OCI-M2 (cell line): ENCODE results near the gene MAT2A.
A peak's percentile ranks its signal among the peaks of the same experiment; 100 is the strongest.
"Not testable (repeated sequence)": the region's sequence is repeated elsewhere in the genome, so short reads cannot be mapped to it uniquely, and the experiment has no call there.

Experiments
- DNase-seq: peaks from one replicate; lab custom pipeline; 2025; ENCODE audit not compliant: unreplicated experiment; lab: John Stamatoyannopoulos, UW

Gene MAT2A

DNA sequence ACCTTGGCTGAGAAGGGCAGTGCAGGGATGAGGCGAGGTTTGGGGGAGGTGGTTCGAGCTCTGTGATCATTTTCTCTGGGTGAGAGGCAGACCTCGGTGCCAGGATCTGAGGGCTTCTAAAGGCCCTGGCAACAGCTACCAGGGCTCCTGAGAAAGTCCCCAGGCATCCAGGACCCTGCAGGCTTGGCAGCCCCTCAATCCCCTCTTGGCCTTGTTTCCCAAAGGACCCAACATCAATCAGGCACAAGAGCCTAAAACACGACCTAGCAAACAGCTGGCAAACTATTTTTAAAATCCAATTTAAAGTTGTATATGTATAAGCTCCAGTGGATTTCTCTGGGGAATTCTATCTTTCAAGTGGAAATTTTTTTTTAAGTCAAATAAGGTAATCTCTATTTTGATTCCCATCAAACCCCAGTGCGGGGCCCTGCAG is 15.0 kb upstream of the MAT2A start:
- DNase-seq, result no peak

DNA sequence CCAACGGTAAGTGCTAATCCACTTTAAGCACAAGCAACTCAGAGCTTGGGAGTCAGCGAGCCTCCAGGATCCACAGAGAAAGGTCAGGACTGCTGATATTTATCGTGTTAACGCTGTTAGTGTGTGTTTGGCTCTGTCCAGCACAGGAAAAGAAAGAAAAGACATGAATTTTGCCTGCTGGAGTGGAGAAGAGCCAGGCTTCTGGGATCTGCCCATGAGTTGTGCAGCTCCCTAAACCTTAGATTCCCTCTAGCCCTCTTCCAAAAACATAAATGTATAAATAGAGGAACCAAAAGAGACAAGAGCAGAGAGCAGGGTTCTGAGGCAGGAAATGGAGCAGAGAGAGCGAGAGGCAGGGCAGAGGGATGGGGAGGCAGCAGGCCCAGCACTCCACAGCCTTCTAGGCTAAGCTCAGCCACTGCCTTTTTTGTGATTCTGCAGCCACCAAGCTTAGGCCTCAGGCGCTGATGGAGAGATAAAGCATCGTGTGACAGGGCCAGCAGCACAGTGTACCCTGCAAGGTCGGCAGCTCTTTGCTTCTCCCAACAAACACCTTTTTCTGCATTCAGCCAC is 14.5 kb upstream of the MAT2A start:
- DNase-seq, result no peak

GRCh38 chr2:85525029-85525428 is 13.9 kb upstream of the MAT2A start:
- DNase-seq, result no peak

- DNase-seq, result no peak
Measured at GRCh38 chr2:85525567-85525966, 13.4 kb upstream of the MAT2A start.

DNA sequence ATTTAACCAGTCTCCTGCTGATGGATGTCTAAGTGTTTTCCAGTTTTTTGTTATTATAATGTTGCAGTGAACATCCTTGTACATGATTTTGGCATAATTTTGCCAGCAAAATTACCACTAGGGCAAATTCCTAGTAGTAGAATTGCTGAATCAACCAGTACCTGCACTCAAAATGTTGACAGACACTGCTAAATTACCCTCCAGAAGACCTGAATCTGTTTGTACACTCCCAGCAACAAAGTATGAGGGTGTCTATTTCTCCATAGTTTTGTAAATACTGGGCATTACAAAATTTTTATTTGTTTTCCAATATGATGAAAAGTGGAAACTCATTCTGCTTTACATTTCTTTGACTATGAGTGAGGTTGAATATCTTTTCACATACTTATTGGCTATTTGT is 11.2 kb upstream of the MAT2A start:
- no peak for DNase-seq

GRCh38 chr2:85528355-85528754 is 10.6 kb upstream of the MAT2A start:
- no peak for DNase-seq

GRCh38 chr2:85529809-85530208 is 9.2 kb upstream of the MAT2A start:
- DNase-seq, result no peak

DNA sequence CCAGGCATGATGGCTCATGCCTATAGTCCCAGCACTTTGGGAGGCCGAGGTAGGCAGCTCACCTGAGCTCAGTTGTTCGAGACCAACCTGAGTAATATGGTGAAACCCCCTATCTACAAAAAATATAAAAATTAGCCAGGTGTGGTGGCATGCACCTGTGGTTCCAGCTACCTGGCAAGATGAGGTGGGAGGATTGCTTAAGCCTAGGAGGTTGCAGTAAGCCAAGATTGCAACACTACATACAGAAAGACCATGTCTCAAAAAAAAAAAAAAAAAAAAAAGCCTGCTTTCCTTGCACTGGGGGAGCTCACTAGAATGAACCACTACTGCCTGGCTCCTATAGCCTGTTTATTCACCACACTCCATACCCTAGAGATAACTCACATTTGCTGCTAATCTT is 7.4 kb upstream of the MAT2A start:
- no peak for DNase-seq

DNA sequence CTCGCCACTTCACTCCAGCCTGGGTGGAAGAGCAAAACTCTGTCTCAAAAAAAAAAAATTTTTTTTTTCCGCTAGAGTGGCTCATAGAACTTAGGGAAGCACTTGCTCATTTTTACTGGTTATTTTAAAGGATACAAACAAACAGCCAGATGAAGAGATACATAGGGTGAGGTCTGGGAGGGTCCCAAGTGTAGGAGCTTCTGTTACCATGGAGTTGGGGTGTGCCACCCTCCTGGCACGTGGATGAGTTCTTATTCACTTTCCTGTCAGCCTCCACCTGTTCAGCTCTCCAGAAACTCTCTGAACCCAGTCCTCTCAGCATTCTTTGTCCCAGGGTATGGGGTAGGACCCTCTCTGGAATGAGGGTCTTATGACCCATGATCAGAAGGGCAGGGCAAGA is 4.9 kb upstream of the MAT2A start:
- no peak for DNase-seq

DNA sequence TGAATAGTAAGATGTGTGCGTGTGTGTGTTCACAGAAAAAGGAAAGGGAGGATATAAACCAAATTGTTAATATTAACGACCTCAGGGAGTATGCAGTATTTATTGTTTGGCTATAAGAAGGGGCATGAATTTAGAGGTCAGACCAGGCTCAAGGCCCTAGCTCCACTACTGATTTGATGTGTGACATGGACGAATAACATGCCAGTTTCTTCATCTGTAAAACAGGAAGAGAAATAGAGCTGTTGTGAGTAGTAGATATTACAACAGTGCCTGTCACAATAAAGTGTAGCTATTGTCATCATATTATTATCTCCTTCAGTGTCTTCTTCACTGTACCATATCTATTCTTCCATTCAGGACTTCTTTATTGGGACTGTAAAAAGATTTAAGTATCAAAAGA is 4.1 kb upstream of the MAT2A start:
- no peak for DNase-seq

- DNase-seq, result no peak
Measured at GRCh38 chr2:85536479-85536878, 2.5 kb upstream of the MAT2A start.

DNA sequence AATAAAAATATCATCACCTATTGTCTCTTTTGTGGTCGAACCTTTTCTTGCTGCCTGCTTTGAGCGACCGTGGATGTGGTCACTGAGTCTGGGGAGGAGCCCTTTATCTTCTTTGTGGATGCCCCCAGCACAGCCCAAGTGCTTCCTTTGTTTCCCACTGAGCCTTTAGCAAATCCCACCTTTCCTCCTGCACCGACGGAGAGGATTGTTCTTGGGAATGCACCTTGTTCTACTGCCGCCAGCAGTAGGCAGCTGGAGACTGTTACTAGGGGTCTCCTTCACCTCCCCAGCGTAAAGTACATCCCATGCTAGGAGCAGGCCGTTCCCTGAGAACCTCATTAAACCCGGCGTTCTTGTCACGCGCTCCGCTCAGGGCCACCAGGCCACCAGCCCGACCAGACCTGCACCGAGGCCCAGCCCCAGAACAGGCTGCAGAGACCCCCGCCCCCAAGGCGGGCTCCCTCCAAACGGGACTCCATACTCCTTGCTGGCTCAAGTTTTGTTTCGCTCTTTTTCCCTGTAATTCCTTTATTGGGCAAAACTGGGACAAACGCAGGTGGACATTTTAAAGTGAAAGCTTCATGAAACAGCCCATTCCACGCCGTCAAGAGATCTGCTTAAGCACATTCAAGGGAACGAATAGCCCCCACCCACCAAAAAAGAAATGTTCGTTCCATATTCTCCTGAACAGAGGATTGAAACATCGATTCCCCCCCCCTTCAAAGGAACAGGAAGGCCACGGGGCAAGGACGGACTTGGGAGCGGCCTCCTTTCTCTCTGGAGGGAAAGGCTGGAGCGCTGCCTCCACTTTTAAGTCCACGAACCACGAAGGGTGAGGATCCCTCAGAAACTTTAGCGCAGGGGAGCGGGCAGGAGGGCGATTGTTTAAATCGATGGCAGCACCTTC is 1.1 kb upstream of the MAT2A start:
- peak; percentile 45 for DNase-seq

DNA sequence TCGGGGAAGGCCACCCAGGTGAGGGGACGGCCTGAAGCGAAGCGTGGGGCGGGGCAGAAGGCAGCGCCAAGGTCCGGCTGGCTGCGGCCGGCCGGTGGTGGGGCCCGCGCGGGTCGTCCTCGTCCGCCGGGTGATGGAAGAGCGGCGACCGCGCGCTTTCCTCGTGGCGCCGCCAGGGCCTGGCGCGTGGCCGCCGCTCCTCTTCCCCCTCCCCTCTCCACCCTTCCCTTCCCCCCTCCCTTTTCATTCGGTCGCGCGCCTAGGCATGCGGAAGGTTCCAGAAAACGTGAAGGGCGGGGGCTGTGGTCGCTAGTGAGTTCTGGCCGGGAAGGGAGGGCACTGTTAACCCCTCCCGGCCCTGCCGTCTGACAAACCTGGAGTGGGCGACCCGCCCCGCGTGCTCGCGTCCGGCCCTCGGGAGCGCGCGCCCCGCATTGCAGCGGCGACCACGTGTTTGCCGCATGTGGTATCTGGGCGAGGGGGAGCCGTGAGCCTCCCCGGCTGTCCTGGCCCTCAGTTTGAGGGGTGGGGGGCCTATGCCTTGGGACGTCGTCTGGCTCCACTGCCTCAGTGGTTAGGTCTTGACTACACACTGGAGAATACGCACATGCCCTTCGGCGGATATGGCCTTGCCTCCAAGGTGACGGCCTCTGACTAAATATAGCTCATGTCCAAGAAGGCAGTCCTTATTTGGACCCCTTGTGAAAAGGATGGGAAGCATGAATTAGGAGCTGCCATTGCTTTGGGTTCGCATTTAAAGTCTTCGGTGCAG is 579 bp downstream of the MAT2A start:
- DNase-seq, result no peak

GRCh38 chr2:85540133-85540648 is 1.2 kb downstream of the MAT2A start:
- DNase-seq, result no peak

GRCh38 chr2:85541262-85541661 is 2.3 kb downstream of the MAT2A start:
- no peak for DNase-seq

GRCh38 chr2:85541753-85542457 is 2.9 kb downstream of the MAT2A start:
- no peak for DNase-seq

- DNase-seq, result no peak
Measured at GRCh38 chr2:85542777-85543176, 3.8 kb downstream of the MAT2A start.

DNA sequence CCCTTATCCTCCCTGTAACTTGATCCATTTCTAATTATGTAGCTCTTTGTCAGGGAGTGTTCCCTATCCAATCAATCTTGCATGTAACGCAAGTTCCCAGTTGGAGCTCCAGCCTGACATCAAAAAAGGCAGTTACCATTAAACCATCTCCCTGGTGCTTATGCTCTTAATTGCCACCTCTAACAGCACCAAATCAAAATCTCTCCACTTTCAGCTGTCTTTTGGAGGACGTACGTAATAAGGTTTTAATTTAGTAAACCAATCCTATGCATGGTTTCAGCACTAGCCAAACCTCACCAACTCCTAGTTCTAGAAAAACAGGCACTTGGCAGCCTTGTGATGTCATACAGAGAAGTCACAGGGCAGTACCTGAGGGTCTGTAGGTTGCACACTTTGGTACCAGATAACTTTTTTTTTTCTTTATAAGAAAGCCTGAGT is 5.3 kb downstream of the MAT2A start:
- not testable (repeated sequence) for DNase-seq

- not testable (repeated sequence) for DNase-seq
Measured at GRCh38 chr2:85544915-85545779, 6.2 kb downstream of the MAT2A start.

DNA sequence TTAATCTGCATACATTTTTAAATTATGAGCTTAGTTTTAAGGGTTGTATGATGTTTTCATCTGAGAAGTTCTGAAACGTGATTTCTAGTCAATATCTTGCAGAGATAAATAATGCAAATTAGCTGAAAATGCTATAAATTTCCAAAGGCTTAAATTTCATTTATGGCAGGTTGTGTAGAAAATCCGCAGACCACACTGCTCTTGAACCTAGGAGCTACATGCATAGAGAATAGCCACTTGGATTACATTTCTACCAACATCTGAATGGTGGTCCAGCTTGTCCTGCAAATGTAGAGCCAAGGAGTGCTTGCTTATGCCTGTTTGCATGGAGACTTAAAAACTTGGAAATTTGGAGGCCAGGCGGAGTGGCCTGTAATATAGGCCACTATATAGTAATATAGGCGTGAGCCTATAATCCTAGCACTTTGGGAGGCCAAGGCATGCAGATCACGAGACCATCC is 6.8 kb downstream of the MAT2A start:
- no peak for DNase-seq
